IPS-NIHi7 (cell line): ENCODE measurements around the gene TOGARAM2.
A peak's percentile ranks its signal among the peaks of the same experiment; 100 is the strongest.

Experiments used
- DNase-seq: peaks from one replicate; pipeline ENCODE4 v3.0.0; 2012; ENCODE audit warnings: mixed read lengths; ENCODE audit errors: extremely low spot score

TOGARAM2 gene

GRCh38 chr2:28981016-28981441 lies at the start of gene TOGARAM2:
TSS of gene TOGARAM2 (plus strand) at chr2:28981298. CDS start at chr2:28994835, 13,537 bp downstream.
- no peak for DNase-seq

DNA sequence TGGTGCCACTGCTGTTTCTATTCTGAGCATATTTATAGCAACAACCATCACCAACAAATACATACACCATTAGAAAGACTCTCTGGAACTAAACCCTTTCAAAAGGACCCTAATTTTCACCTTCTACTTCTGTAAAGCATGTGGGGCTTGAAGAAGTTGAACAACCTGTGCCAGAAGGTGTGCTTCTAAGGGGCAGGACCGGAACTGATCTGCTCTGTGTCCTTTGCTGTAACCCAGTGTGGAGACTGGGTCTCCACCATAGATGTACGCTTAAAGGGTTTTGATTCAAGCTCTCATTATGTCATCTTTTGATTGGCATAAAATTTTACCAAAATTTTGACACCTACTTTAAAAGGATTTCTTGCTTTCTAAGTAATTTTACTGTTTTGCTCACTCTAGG lies 46.3 kb upstream of the TOGARAM2 start:
- no peak for DNase-seq

DNA sequence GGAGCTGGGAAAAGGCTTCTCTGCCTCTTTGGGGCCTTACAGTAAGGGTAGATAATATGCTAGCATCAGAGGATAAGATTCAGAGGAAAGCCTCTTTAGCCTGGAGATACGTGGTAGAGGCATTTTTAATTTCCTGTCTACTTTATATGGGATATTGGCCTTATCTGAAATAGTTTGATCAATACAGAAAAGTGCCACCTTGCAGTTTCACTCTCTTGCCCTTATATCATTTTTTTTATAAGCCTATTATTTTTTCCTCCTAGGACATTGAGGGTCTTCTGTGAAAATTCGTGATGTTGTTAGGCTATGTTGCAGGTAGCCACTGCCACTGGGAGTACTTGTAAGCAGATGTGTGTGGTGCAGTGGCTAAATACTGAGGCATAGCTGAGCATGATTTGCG lies 40.1 kb upstream of the TOGARAM2 start:
- DNase-seq = no peak

DNA sequence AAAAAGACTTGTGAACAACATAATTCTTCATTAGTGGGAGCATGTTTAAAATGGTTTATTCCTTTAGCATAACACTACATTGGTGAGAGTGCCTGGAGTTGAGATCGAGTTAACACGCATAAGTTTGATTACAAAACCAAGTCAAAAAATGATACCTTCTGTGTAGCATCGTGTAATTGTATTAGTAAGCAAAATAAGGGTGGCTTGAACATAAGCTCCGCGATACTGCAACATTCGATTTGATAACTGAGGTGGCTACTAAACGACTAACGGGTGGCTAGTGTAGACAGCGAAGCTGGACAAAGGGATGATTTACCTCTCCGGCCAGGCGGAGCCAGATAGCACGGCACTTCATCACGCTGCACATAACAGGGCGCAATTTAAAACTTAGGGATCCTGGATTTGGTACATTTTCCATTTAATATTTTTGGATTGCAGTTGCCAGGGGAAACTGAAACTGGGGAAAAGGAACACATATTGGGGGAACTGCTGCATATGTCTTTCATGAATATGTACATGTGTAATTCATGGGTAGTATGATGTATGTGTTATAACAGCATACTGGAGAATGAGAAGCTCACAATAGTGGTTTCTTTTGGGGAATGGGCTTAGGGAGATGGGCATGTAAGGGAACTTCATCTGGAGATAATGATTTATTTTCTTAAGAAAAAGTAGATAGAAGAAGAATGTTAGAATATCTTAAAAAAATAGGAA lies 36.4 kb upstream of the TOGARAM2 start:
- no peak for DNase-seq

- DNase-seq = no peak
These were observed 32.9 kb upstream of the TOGARAM2 start for GRCh38 chr2:28948160-28948559.

DNA sequence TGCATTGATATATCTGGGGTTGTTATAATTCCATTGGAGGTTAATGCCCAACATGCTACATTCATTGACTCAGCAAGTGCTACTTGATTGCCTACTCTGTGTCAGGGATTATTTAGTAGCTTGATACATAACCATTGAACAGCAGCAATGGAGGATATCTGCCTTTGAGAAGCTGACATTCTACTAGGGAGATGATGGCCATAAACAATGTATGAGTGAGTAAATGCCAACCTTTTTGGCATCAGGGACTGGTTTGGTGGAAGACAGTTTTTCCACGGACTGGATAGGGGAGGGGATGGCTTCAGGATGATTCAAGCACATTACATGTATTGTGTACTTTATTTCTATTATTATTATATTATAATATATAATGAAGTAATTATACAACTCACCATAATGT lies 31.9 kb upstream of the TOGARAM2 start:
- DNase-seq = no peak

DNA sequence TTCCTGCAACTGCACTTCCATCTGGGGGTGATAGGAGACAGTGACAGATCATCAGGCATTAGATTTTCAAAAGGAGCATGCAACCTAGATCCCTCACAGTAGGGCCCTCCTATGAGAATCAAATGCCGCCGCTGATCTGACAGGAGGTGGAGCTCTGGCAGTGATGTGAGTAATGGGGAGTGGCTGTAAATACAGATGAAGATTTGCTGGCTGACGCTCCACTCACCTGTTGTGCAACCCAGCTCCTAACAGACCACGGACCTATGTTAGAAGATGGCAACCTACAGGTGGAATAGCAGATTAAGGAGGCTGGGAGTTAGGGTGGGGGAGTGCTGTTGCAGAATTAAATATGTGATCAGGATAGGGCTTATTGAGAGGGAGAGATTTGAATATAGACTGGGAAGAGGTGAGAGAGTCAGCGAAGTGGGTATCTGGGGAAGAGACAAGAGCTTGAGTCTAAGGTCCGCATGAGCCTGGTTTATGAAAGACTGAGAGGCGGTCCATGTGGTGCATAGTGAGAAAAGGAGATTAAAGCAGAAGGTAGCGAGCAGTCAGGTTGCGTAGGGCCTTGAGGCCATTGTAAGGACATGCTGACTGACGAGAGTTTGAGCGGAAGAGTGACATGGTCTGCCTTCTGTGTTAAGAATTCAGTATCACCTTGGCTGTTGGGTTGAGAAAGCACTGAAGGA lies 31.3 kb upstream of the TOGARAM2 start:
- DNase-seq = no peak

GRCh38 chr2:28950941-28951630 lies 30.0 kb upstream of the TOGARAM2 start:
- no peak for DNase-seq

DNA sequence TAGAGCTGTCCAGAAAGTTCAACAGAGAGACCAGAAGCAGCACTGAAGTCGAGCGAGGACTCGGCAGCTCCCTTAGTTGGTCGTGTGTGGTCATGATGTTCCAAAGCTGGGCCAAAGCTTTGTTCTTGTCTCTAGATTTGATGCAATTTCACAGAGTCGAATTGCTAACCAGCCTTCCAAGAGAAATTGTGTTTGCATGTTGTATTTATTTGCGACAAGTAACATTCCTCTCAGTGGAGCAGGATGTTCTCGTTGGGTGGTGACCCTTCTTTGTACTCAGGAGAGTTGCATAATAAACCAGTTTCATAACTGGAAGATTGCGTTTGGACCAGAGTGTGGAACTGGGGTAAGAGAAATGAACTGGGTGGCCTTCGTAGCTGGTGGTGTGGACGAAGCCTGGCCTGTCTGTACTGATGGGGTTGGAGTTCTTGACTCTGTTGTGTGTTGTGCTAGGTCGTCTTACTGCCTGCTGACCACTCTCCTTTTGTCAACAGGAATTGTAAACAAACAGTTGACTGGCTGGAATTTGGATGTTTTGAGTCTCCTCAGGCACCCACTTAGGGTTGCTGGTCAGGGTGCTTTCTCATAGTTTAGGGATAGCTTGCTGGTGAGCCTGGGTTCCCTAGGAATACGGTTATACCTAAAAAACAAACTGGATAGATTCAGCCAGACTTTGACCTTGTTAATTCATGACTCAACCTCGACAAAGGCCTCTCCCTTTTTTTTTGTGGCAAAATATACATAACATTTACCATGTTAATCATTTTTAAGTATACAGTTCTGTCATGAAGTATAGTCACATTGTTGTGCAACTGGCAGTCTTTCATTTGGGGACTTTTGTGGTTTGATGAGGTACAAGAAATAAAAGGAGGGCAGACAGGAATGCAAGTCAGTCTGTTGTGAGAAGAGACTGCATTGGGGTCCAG lies 28.9 kb upstream of the TOGARAM2 start:
- no peak for DNase-seq

DNA sequence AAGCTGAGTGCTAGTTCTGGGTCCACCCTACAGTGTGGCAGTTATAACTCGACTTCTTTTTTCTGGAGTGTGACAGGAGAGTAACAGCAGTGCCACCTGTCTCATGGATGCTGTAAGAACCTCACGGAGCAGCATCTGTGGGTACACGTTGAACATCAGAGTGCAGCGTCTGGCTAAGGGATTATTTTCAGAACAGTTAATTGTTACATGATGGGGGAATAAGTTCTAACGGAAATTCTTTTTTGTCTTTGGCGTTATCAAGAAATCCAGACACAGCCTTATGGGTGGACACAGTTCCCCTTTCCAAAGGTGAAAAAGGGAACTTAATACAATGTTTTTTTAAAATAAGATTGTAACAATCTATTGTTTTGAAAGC lies 28.3 kb upstream of the TOGARAM2 start:
- DNase-seq = no peak

GRCh38 chr2:28955467-28955866 lies 25.6 kb upstream of the TOGARAM2 start:
- peak; percentile 39 for DNase-seq

GRCh38 chr2:28956415-28956826 lies 24.7 kb upstream of the TOGARAM2 start:
- DNase-seq = peak; percentile 77

DNA sequence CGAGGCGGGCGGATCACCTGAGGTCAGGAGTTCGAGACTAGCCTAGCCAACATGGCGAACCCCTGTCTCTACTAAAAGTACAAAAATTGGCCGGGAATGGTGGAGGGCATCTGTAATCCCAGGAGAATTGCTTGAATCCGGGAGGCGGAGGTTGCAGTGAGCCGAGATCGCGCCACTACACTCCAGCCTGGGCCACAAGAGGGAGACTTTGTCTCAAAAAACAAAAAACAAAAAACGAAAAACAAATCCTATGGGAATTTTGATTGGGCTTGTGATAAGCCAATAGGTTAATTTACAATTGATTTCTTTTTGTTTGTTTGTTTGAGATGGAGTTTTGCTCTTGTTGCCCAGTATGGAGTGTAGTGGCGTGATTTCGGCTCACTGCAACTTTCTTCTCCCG lies 24.2 kb upstream of the TOGARAM2 start:
- DNase-seq = no peak

- DNase-seq = peak; percentile 81
These were observed 22.4 kb upstream of the TOGARAM2 start for GRCh38 chr2:28958689-28959088.

GRCh38 chr2:28960401-28960800 lies 20.7 kb upstream of the TOGARAM2 start:
- no peak for DNase-seq

DNA sequence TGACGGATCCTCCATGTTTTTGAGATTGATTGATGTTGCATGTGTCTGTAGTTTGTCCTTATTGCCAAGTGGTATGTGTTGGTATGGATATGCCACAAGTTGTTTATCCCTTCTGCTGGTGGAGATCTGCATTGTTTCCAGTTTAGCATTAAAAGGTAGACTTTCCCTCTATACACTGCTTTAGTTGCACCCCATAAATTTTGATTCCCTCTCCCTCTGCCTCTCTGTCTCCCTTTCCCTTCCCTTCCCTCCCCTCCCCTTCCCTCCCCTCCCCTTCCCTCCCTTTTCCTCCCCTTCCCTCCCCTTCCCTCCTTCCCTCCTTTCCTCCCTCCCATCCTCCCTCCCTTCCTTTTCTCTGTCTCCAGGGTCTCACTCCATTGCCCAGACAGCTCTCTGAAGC lies 18.6 kb upstream of the TOGARAM2 start:
- DNase-seq = no peak

DNA sequence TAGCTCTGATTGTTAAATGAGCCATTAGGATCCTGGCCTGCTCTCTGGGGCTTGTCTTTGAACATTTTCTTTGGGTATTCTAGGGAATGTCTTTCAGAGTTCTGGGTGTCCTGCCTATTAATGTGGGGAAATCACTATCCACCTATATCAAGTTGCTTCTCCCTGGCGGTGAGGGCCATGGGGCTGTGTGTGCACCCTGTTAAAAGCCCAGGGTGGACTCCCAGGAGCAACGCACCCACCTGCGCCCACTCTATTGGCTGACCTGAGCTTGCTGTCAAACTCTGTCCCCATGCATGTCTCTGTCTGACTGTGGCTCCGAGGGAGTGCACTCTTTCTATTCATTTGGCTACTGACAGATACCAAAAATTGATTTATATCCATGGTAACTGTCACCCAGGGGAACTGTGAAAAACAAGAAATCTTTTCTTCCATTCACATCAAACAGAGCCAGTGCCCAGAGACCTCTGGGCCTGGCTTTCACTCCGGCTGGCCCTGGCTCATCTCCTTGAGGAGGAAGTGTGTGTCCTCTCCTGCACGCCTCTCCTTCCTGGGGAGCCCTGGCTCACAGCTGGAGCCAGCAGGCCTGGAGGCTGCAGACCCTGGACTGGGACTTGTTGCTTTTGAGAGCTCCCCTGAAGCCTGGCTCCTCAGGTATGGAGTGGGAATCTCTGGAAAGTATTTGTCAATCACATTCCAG lies 10.5 kb upstream of the TOGARAM2 start:
- no peak for DNase-seq

DNA sequence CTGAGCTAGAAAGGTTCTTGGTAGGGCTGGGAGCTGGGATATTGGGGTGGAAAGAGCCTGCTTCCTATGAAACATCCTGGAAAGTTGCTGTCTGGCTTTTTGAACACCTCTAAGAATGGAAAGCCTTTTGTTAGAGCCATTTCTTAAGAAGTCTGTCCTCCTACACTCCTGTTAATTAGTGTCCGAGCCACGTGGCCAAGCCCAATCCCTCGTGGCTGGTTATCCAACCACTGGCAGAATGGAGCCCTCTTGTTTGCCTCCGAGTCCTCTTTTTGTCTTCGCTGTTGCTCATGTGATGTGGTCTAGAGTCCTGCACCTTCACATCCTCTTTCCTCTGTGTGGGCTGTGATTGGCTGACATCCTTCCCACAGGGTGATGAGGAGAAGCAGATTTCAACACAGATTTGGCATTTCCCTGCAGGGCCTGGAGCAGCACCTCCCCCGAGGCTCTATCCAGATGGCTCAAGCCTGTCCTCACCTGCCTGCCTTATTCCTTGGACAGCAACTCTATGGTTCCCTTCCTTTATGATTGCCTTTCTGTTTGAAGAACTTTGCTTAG lies 8.2 kb upstream of the TOGARAM2 start:
- no peak for DNase-seq

- DNase-seq = no peak
These were observed 6.8 kb upstream of the TOGARAM2 start for GRCh38 chr2:28974252-28974651.

- DNase-seq = no peak
These were observed 5.4 kb upstream of the TOGARAM2 start for GRCh38 chr2:28975671-28976070.

GRCh38 chr2:28976584-28976983 lies 4.5 kb upstream of the TOGARAM2 start:
- no peak for DNase-seq
